Liver (tissue), 9 donors: ENCODE measurements around the gene ESRRB. TPM values are rescaled to one million over a fixed set of nuclear protein-coding genes. Genes with fewer than 3 reads are reported as not detected.

Experiments
- DNase-seq: peaks from one replicate; pipeline ENCODE4 v3.0.0-alpha.2; 2017; ENCODE audit warnings: low spot score
- H3K27ac ChIP-seq, 2 donors: one replicate each; pipeline ENCODE4 v1.7.0; 2013; ENCODE audit warnings: inconsistent platforms in 2 of 2, low read length in 2 of 2, control low read depth in 1 of 2, low read depth in 1 of 2, mild to moderate bottlenecking in 1 of 2
- H3K27me3 ChIP-seq, 4 donors: one replicate each; pipeline versions ENCODE4 v1.6.1 to v1.7.0; 2013; ENCODE audit warnings: low read length in 3 of 4, inconsistent platforms in 1 of 4, mild to moderate bottlenecking in 1 of 4, moderate library complexity in 1 of 4; ENCODE audit not compliant: control insufficient read depth in 4 of 4, insufficient read depth in 4 of 4
- H3K36me3 ChIP-seq, 4 donors: one replicate each; pipeline versions ENCODE4 v1.6.1 to v1.7.0; 2013; ENCODE audit warnings: low read length in 3 of 4, mild to moderate bottlenecking in 3 of 4, low read depth in 1 of 4, moderate library complexity in 1 of 4; ENCODE audit not compliant: control insufficient read depth in 4 of 4, insufficient read depth in 3 of 4
- H3K4me1 ChIP-seq, 4 donors: one replicate each; pipeline versions ENCODE4 v1.6.1 to v1.7.0; 2013; ENCODE audit warnings: low read length in 3 of 4, mild to moderate bottlenecking in 3 of 4, moderate library complexity in 1 of 4; ENCODE audit not compliant: control insufficient read depth in 4 of 4, insufficient read depth in 4 of 4
- H3K4me3 ChIP-seq, 3 donors: one replicate each; pipeline versions ENCODE4 v1.6.1 to v1.7.0; 2013; ENCODE audit warnings: low read length in 3 of 3, control low read depth in 1 of 3, low read depth in 1 of 3, mild to moderate bottlenecking in 1 of 3
- H3K9ac ChIP-seq, 2 donors: one replicate each; pipeline ENCODE4 v1.7.0; 2013; ENCODE audit warnings: low read length in 2 of 2, mild to moderate bottlenecking in 2 of 2, moderate library complexity in 2 of 2, control low read depth in 1 of 2, low read depth in 1 of 2
- H3K9me3 ChIP-seq, 4 donors: one replicate each; pipeline versions ENCODE4 v1.6.1 to v1.7.0; 2013; ENCODE audit warnings: low read length in 3 of 4; ENCODE audit not compliant: control insufficient read depth in 4 of 4
- ATF3 ChIP-seq: IDR thresholded peaks from 2 replicates; pipeline ENCODE4 v1.6.1; 2016; ENCODE audit warnings: antibody characterized with exemption
- FOXA1 ChIP-seq: IDR thresholded peaks from 2 replicates; pipeline ENCODE4 v1.6.1; 2016; ENCODE audit warnings: antibody characterized with exemption
- FOXA2 ChIP-seq: IDR thresholded peaks from 2 replicates; pipeline ENCODE4 v1.6.1; 2016; ENCODE audit warnings: antibody characterized with exemption
- GABPA ChIP-seq, 2 donors: IDR thresholded peaks in 1 of 2; conservative IDR thresholded peaks in 1 of 2; 2 replicates each; pipeline ENCODE4 v1.6.1; 2016; ENCODE audit warnings: antibody characterized with exemption in 2 of 2, mild to moderate bottlenecking in 1 of 2, moderate library complexity in 1 of 2
- HNF4A ChIP-seq, 2 donors: conservative IDR thresholded peaks; 2 replicates each; pipeline ENCODE4 v1.6.1; 2016; ENCODE audit warnings: antibody characterized with exemption in 2 of 2, mild to moderate bottlenecking in 2 of 2
- HNF4G ChIP-seq: IDR thresholded peaks from 2 replicates; pipeline ENCODE4 v1.6.1; 2016; ENCODE audit warnings: antibody characterized with exemption
- MAX ChIP-seq: IDR thresholded peaks from 2 replicates; pipeline ENCODE4 v1.6.1; 2016; ENCODE audit warnings: antibody characterized with exemption
- NR2F2 ChIP-seq: IDR thresholded peaks from 2 replicates; pipeline ENCODE4 v1.6.1; 2016; ENCODE audit warnings: antibody characterized with exemption
- REST ChIP-seq: IDR thresholded peaks from 2 replicates; pipeline ENCODE4 v1.6.1; 2016; ENCODE audit warnings: antibody characterized with exemption, mild to moderate bottlenecking
- RXRA ChIP-seq, 2 donors: IDR thresholded peaks; 2 replicates each; pipeline ENCODE4 v1.6.1; 2017 to 2018; ENCODE audit warnings: antibody characterized with exemption in 2 of 2, mild to moderate bottlenecking in 1 of 2
- TAF1 ChIP-seq: conservative IDR thresholded peaks from 2 replicates; pipeline ENCODE4 v1.6.1; 2016; ENCODE audit warnings: antibody characterized with exemption, mild to moderate bottlenecking
- YY1 ChIP-seq: IDR thresholded peaks from 2 replicates; pipeline ENCODE4 v1.6.1; 2016; ENCODE audit warnings: antibody characterized with exemption, mild to moderate bottlenecking
- ZBTB33 ChIP-seq: IDR thresholded peaks from 2 replicates; pipeline ENCODE4 v1.6.1; 2016; ENCODE audit warnings: antibody characterized with exemption
- WGBS: extraction: QIAGEN DNeasy Blood & Tissue Kit; methylation state at CpG from one replicate; pipeline ENCODE4 v1.1.7; 2013; 5-methylcytosine and 5-hydroxymethylcytosine counted together
- polyA plus RNA-seq, 2 donors: library from polyadenylated mRNA; stranded (reverse) in 1 of 2; unstranded in 1 of 2; fragments of 200-250 nt in 1 of 2; fragments of >200 nt in 1 of 2; fragmentation: Nextera tagmentation in 1 of 2; extraction: Ambion mirVana in 1 of 2; gene quantifications; one replicate each; pipeline versions ENCODE4 v1.2.1 to v1.2.3, GENCODE V29; 2013 to 2015
- total RNA-seq, 2 donors: library from RNA; depleted of rRNA; stranded (reverse); fragments of >200 nt; gene quantifications; one replicate each; pipeline ENCODE4 v1.2.3, GENCODE V29; 2014
- donor health status: healthy.
- donor health status: healthy.
- donor health status: healthy.
- donor health status: healthy.
- donor health status: healthy.

Gene ESRRB
- total and polyA plus RNA-seq, 4 donors: 0.08 to 0.21 (median 0.11) TPM

- H3K27me3 ChIP-seq: no peaks in the 10 kb centered on the region
- no peak overlapping the region for H3K4me3 ChIP-seq
- TF ChIP-seq FOXA1 (no peak), NR2F2 (no peak)
- H3K4me1 ChIP-seq: no peaks in the 10 kb centered on the region
- H3K9me3 ChIP-seq: no peaks in the 10 kb centered on the region
- no peaks in the 10 kb centered on the region for H3K36me3 ChIP-seq
- H3K9ac ChIP-seq: no peak overlapping the region
- no peak overlapping the region for H3K27ac ChIP-seq
- DNase-seq: no peak
- WGBS: 85% methylated on average over 19 of the region's 19 CpGs
Observed at GRCh38 chr14:76396714-76397187, 20.8 kb downstream of the ESRRB start.

- Histone ChIP-seq H3K27ac (no peak overlapping the region), H3K9ac (no peak overlapping the region), H3K4me3 (no peak overlapping the region), H3K4me1 (no peaks in the 10 kb centered on the region), H3K27me3 (peaks cover 0 to 3% (median 0%) of the 10 kb centered on the region in 4 donors), H3K36me3 (no peaks in the 10 kb centered on the region), H3K9me3 (no peaks in the 10 kb centered on the region)
- no peak for DNase-seq
- TF ChIP-seq ATF3: no peak
- TF ChIP-seq FOXA1: no peak
- TF ChIP-seq YY1: no peak
- TF ChIP-seq MAX: no peak
- no peak for TF ChIP-seq FOXA2
- TF ChIP-seq ZBTB33: no peak
- no peak for TF ChIP-seq NR2F2
- no peak for TF ChIP-seq HNF4A (conservative IDR thresholded peaks at IDR 0.05)
- TF ChIP-seq TAF1: no peak
- no peak for TF ChIP-seq REST
- no peak for TF ChIP-seq HNF4G
- no peak for TF ChIP-seq RXRA (IDR thresholded peaks at IDR 0.05)
- TF ChIP-seq GABPA (IDR thresholded peaks at IDR 0.05 in 1 of 2, conservative IDR thresholded peaks at IDR 0.05 in 1 of 2): no peak
- WGBS: 91% methylated on average over 7 of the region's 7 CpGs
Observed at GRCh38 chr14:76405627-76406026, 29.7 kb downstream of the ESRRB start.
